Mesendoderm (in vitro differentiated cells): Measurements from ENCODE around the gene SRGAP2C.
"Not testable (repeated sequence)": the region's sequence is repeated elsewhere in the genome, so short reads cannot be mapped to it uniquely, and the experiment has no call there.

ENCODE experiments used
- DNase-seq: peaks from one replicate; pipeline ENCODE4 v3.0.0; 2013
- H2AK5ac ChIP-seq: 2 replicates; pipeline ENCODE4 v1.6.1; 2013; ENCODE audit warnings: low read length, inconsistent platforms
- H2BK120ac ChIP-seq: 2 replicates; pipeline ENCODE4 v1.6.1; 2013; ENCODE audit warnings: low read depth, mild to moderate bottlenecking, low read length, moderate library complexity, mixed read lengths
- H2BK15ac ChIP-seq: replicated peaks from 2 replicates; pipeline ENCODE4 v1.6.1; 2013; ENCODE audit warnings: low read depth, mild to moderate bottlenecking, moderate library complexity
- H2BK5ac ChIP-seq: 2 replicates; pipeline ENCODE4 v1.6.1; 2013; ENCODE audit warnings: low read length, inconsistent platforms
- H3K18ac ChIP-seq: 2 replicates; pipeline ENCODE4 v1.6.1; 2013; ENCODE audit warnings: mild to moderate bottlenecking, low read length, mixed read lengths
- H3K23ac ChIP-seq: one replicate; pipeline ENCODE4 v1.6.1; 2013; ENCODE audit warnings: low read length
- H3K27ac ChIP-seq: 2 replicates; pipeline ENCODE4 v1.5.1; 2013; ENCODE audit warnings: low read depth, mild to moderate bottlenecking, inconsistent platforms, low read length, moderate library complexity
- H3K27me3 ChIP-seq: 2 replicates; pipeline ENCODE4 v1.6.1; 2013; ENCODE audit warnings: low read length, control low read depth, mild to moderate bottlenecking, inconsistent platforms; ENCODE audit not compliant: insufficient read depth, poor library complexity
- H3K36me3 ChIP-seq: 2 replicates; pipeline ENCODE4 v1.6.1; 2013; ENCODE audit warnings: low read length, inconsistent platforms; ENCODE audit not compliant: control insufficient read depth, insufficient read depth
- H3K4ac ChIP-seq: one replicate; pipeline ENCODE4 v1.6.1; 2013; ENCODE audit warnings: low read depth, mild to moderate bottlenecking, low read length, moderate library complexity
- H3K4me1 ChIP-seq: 2 replicates; pipeline ENCODE4 v1.6.1; 2013; ENCODE audit warnings: low read depth, low read length, inconsistent platforms; ENCODE audit not compliant: control insufficient read depth
- H3K4me2 ChIP-seq: 2 replicates; pipeline ENCODE4 v1.6.1; 2013; ENCODE audit warnings: low read length
- H3K4me3 ChIP-seq: 2 replicates; pipeline ENCODE4 v1.5.1; 2013; ENCODE audit warnings: mild to moderate bottlenecking, low read length
- H3K56ac ChIP-seq: one replicate; pipeline ENCODE4 v1.6.1; 2013; ENCODE audit warnings: low read length
- H3K79me1 ChIP-seq: 2 replicates; pipeline ENCODE4 v1.6.1; 2013; ENCODE audit warnings: low read length, inconsistent platforms
- H3K79me2 ChIP-seq: 2 replicates; pipeline ENCODE4 v1.6.1; 2013; ENCODE audit warnings: mild to moderate bottlenecking, low read length; ENCODE audit not compliant: control insufficient read depth, insufficient read depth
- H3K9ac ChIP-seq: 2 replicates; pipeline ENCODE4 v1.6.1; 2013; ENCODE audit warnings: low read length, inconsistent platforms
- H4K5ac ChIP-seq: one replicate; pipeline ENCODE4 v1.6.1; 2013; ENCODE audit warnings: low read length
- H4K8ac ChIP-seq: one replicate; pipeline ENCODE4 v1.6.1; 2013; ENCODE audit warnings: low read depth, mild to moderate bottlenecking, control low read depth, low read length, moderate library complexity
- WGBS: extraction: QIAGEN DNeasy Blood & Tissue Kit; methylation state at CpG from one replicate; pipeline ENCODE4 v1.1.7; 2013; ENCODE audit warnings: low lambda C conversion rate, missing lambda C conversion rate; ENCODE audit not compliant: insufficient coverage; ENCODE audit errors: extremely low coverage; 5-methylcytosine and 5-hydroxymethylcytosine counted together

SRGAP2C gene

GRCh38 chr1:121301876-121302275, 117.1 kb downstream of the SRGAP2C start:
- not testable (repeated sequence) for H3K79me1 ChIP-seq, DNase-seq, H3K18ac ChIP-seq, H3K9ac ChIP-seq, H3K4me3 ChIP-seq, H2BK5ac ChIP-seq, H4K5ac ChIP-seq, H3K4ac ChIP-seq, H3K23ac ChIP-seq, H3K36me3 ChIP-seq, H3K4me1 ChIP-seq, H3K56ac ChIP-seq, H3K27ac ChIP-seq, H3K79me2 ChIP-seq, H4K8ac ChIP-seq, H2BK120ac ChIP-seq, H3K4me2 ChIP-seq, H3K27me3 ChIP-seq, H2BK15ac ChIP-seq, H2AK5ac ChIP-seq
- WGBS, result no CpG with 5 or more reads among the region's 2 CpGs

DNA sequence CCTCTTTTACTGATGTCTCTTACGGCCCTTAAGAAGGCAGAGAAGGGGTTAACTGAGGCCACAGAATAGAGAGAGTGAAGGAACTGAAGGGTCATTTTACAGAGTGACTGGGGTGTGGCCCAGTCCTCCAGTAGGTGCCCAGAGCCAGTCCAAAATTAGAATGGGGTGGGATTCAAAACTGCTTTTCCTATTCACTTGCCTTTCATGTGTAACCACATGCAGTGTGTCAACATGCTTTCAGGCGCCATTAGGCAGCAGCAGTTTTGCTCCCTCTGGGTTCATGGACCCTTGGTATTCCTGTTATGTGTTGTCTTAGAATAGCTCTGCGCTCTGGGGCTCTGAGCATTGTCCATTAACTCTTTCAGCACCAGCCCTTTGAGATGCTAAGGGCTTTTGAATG, 123.0 kb downstream of the SRGAP2C start:
- not testable (repeated sequence) for H3K27ac ChIP-seq, H3K27me3 ChIP-seq, H4K5ac ChIP-seq, DNase-seq, H2BK120ac ChIP-seq, H3K18ac ChIP-seq, H3K4me1 ChIP-seq, H3K4ac ChIP-seq, H3K4me3 ChIP-seq, H3K56ac ChIP-seq, H3K23ac ChIP-seq, H3K9ac ChIP-seq, H4K8ac ChIP-seq, H2BK5ac ChIP-seq, H3K4me2 ChIP-seq, H3K79me1 ChIP-seq, H2BK15ac ChIP-seq, H2AK5ac ChIP-seq, H3K79me2 ChIP-seq, H3K36me3 ChIP-seq
- no CpG with 5 or more reads among the region's 3 CpGs for WGBS

GRCh38 chr1:121315509-121315908, 130.7 kb downstream of the SRGAP2C start:
- not testable (repeated sequence) for H4K5ac ChIP-seq, H3K56ac ChIP-seq, H4K8ac ChIP-seq, H3K79me2 ChIP-seq, H3K4me1 ChIP-seq, H2BK5ac ChIP-seq, H3K23ac ChIP-seq, H2BK120ac ChIP-seq, H3K4ac ChIP-seq, H3K79me1 ChIP-seq, H3K27ac ChIP-seq, H3K27me3 ChIP-seq, DNase-seq, H3K36me3 ChIP-seq, H3K4me3 ChIP-seq, H3K4me2 ChIP-seq, H2AK5ac ChIP-seq, H3K9ac ChIP-seq, H3K18ac ChIP-seq, H2BK15ac ChIP-seq

DNA sequence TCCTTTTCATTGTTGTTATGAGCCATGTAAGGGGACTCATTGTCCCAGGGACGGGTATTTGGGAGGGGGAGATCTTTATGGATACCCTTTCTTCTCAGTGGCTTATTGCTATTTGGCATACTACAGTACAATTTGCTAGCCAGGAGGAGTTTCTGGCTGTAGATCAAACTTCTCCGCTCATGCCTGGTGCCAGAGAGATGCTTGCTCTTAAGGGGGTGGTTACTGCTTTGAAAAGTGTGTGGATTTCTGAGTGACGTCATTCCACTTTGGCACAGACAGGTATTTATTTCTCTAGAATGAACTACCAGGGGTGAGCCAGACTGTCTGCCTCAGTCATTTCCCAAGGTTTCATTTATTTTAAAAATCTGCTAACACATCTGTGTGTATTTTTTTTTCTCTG, 131.3 kb downstream of the SRGAP2C start:
- not testable (repeated sequence) for H3K18ac ChIP-seq, H2AK5ac ChIP-seq, H3K4ac ChIP-seq, H2BK15ac ChIP-seq, H3K23ac ChIP-seq, H3K4me1 ChIP-seq, H2BK5ac ChIP-seq, H3K9ac ChIP-seq, H3K27ac ChIP-seq, H2BK120ac ChIP-seq, H4K5ac ChIP-seq, H3K56ac ChIP-seq, H3K27me3 ChIP-seq, H4K8ac ChIP-seq, H3K4me3 ChIP-seq, H3K79me2 ChIP-seq, H3K79me1 ChIP-seq, H3K36me3 ChIP-seq, H3K4me2 ChIP-seq, DNase-seq
- no CpG with 5 or more reads among the region's 3 CpGs for WGBS

GRCh38 chr1:121317491-121318468, 133.0 kb downstream of the SRGAP2C start:
- not testable (repeated sequence) for H3K4me1 ChIP-seq, H2BK15ac ChIP-seq, H3K4me2 ChIP-seq, H3K4me3 ChIP-seq, H3K79me1 ChIP-seq, DNase-seq, H2BK5ac ChIP-seq, H3K4ac ChIP-seq, H3K27me3 ChIP-seq, H2AK5ac ChIP-seq, H4K8ac ChIP-seq, H3K36me3 ChIP-seq, H3K56ac ChIP-seq, H3K27ac ChIP-seq, H3K79me2 ChIP-seq, H4K5ac ChIP-seq, H3K9ac ChIP-seq, H3K23ac ChIP-seq, H3K18ac ChIP-seq, H2BK120ac ChIP-seq
- no CpG with 5 or more reads among the region's 11 CpGs for WGBS

- not testable (repeated sequence) for H2BK15ac ChIP-seq, H4K5ac ChIP-seq, H3K27me3 ChIP-seq, H3K4ac ChIP-seq, H3K36me3 ChIP-seq, H2AK5ac ChIP-seq, H3K4me3 ChIP-seq, H3K4me1 ChIP-seq, H3K4me2 ChIP-seq, H4K8ac ChIP-seq, H3K18ac ChIP-seq, DNase-seq, H3K79me2 ChIP-seq, H3K56ac ChIP-seq, H3K9ac ChIP-seq, H3K27ac ChIP-seq, H2BK120ac ChIP-seq, H3K23ac ChIP-seq, H3K79me1 ChIP-seq, H2BK5ac ChIP-seq
- no CpG with 5 or more reads among the region's 2 CpGs for WGBS
Observed at GRCh38 chr1:121318687-121319086, 133.9 kb downstream of the SRGAP2C start.
